SK-N-MC (cell line): Measurements from ENCODE around the gene DTNBP1.

Experiments
- EZH2 ChIP-seq: fragments of 200-600 bp; sonication (generic); IDR thresholded peaks from one replicate; pipeline ENCODE4 v1.6.1; 2017; ENCODE audit warnings: antibody characterized with exemption
- FOXP2 ChIP-seq: optimal IDR thresholded peaks from 2 replicates; pipeline ENCODE3; 2011; ENCODE audit warnings: mild to moderate bottlenecking, moderate library complexity; ENCODE audit not compliant: insufficient read depth; ENCODE audit errors: extremely low read length, control extremely low read depth
- POLR2AphosphoS5 ChIP-seq: IDR thresholded peaks from 2 replicates; pipeline ENCODE4 v1.6.1; 2012; ENCODE audit warnings: mild to moderate bottlenecking, low read depth, low read length, borderline replicate concordance

GRCh38 chr6:15481390-15482291 lies 181.2 kb downstream of the DTNBP1 start:
- TF ChIP-seq POLR2AphosphoS5 (no peak; the same call in 1 of the 2 replicates), EZH2 (no peak), FOXP2 (no peak)
